HCT116 (cell line): ENCODE data around the gene ING3. TPM values are rescaled to one million over a fixed set of nuclear protein-coding genes. Genes with fewer than 3 reads are reported as not detected.

ENCODE experiments used
- ATAC-seq: fragments of 200-7000 bp; cut with Tn5 transposase; 2 replicates; pipeline ENCODE4 v1.9.1; 2020; ENCODE audit warnings: mild to moderate bottlenecking, moderate library complexity
- BruUV-seq: library from RNA; stranded (reverse); fragments of 400-500 nt; replicated peaks from 2 replicates; lab custom pipeline; 2021; lab: Mats Ljungman, UMichigan
- CTCF ChIA-PET: fragments of 300-600 bp; sonication (Branson Sonifier 250); formaldehyde crosslinking; loops from one replicate; lab custom pipeline; 2021; ENCODE audit warnings: antibody characterized with exemption; lab: Charles Lee
- POLR2A ChIA-PET: fragments of 300-600, 350-600 bp; sonication (Branson Sonifier 250); formaldehyde crosslinking; loops from one replicate; lab custom pipeline; 2021; ENCODE audit warnings: antibody characterized with exemption; lab: Charles Lee
- RAD21 ChIA-PET, 2 experiments: fragments of 300-600 bp; sonication (Branson Sonifier 250); formaldehyde crosslinking; loops; one replicate each; lab custom pipeline; 2023; ENCODE audit warnings: low total read pairs in 2 of 2; ENCODE audit not compliant: uncharacterized antibody in 2 of 2, unreplicated experiment in 2 of 2, low non-redundant PET in 1 of 2; lab: Charles Lee
- DNase-seq: peaks from one replicate; pipeline ENCODE4 v3.0.0-alpha.2; 2010; ENCODE audit warnings: low read depth, low spot score
- H2AFZ ChIP-seq: fragments of 200-600 bp; shearing (Covaris generic), sonication (generic); 2 replicates; pipeline ENCODE4 v1.6.1; 2017; ENCODE audit warnings: low read depth, mixed run types, mixed read lengths, antibody characterized with exemption, low read length; ENCODE audit not compliant: poor library complexity, severe bottlenecking
- H3K27ac ChIP-seq: 2 replicates; pipeline ENCODE4 v1.5.1; 2012; ENCODE audit warnings: low read depth, low read length
- H3K27me3 ChIP-seq: fragments of 200-600 bp; sonication (generic); 2 replicates; pipeline ENCODE4 v1.6.1; 2016; ENCODE audit warnings: mixed run types, low read length, mixed read lengths; ENCODE audit not compliant: insufficient read depth
- H3K36me3 ChIP-seq, 2 experiments: fragments of 200-500 bp in 1 of 2; fragments of 200-600 bp in 1 of 2; sonication (Bioruptor generic) in 1 of 2; sonication (generic) in 1 of 2; 2 replicates each; pipeline versions ENCODE4 v1.5.1 to v1.6.1; 2014 to 2016; ENCODE audit warnings: low read length in 2 of 2, inconsistent platforms in 1 of 2, mixed read lengths in 1 of 2, mixed run types in 1 of 2; ENCODE audit not compliant: insufficient read depth in 2 of 2, control insufficient read depth in 1 of 2
- H3K4me1 ChIP-seq, 2 experiments: fragments of 200-600 bp in 1 of 2; sonication (generic) in 1 of 2; 2 replicates each; pipeline versions ENCODE4 v1.5.1 to v1.6.1; 2012 to 2017; ENCODE audit warnings: low read length in 2 of 2, inconsistent platforms in 1 of 2, mild to moderate bottlenecking in 1 of 2, mixed read lengths in 1 of 2, mixed run types in 1 of 2, moderate library complexity in 1 of 2; ENCODE audit not compliant: insufficient read depth in 2 of 2, control insufficient read depth in 1 of 2
- H3K4me2 ChIP-seq: fragments of 200-600 bp; sonication (generic); 2 replicates; pipeline ENCODE4 v1.6.1; 2017; ENCODE audit warnings: mixed run types, low read length, mixed read lengths
- H3K4me3 ChIP-seq, 2 experiments: fragments of 200-600 bp in 1 of 2; sonication (generic) in 1 of 2; replicated peaks in 1 of 2; 2 replicates each; pipeline ENCODE4 v1.5.1; 2011 to 2016; ENCODE audit warnings: low read length in 2 of 2, control low read depth in 1 of 2, low read depth in 1 of 2, mild to moderate bottlenecking in 1 of 2, mixed read lengths in 1 of 2, mixed run types in 1 of 2
- H3K79me2 ChIP-seq: fragments of 200-600 bp; sonication (generic); 2 replicates; pipeline ENCODE4 v1.6.1; 2017; ENCODE audit warnings: mild to moderate bottlenecking, mixed run types, low read length, moderate library complexity, mixed read lengths; ENCODE audit not compliant: insufficient read depth
- H3K9ac ChIP-seq: fragments of 200-600 bp; sonication (generic); 2 replicates; pipeline ENCODE4 v1.6.1; 2016; ENCODE audit warnings: low read length, mixed read lengths
- H3K9me2 ChIP-seq: fragments of 200-600 bp; sonication (generic), shearing (Covaris generic); 2 replicates; pipeline ENCODE4 v1.6.1; 2017; ENCODE audit warnings: mixed run types, mild to moderate bottlenecking, moderate library complexity; ENCODE audit not compliant: insufficient read depth
- H3K9me3 ChIP-seq, 2 experiments: fragments of 200-500 bp in 1 of 2; fragments of 200-600 bp in 1 of 2; sonication (Bioruptor generic) in 1 of 2; sonication (generic) in 1 of 2; 2 replicates each; pipeline ENCODE4 v1.6.1; 2014 to 2017; ENCODE audit warnings: low read length in 2 of 2, mixed read lengths in 2 of 2, inconsistent platforms in 1 of 2, low read depth in 1 of 2, mild to moderate bottlenecking in 1 of 2, mixed run types in 1 of 2, moderate library complexity in 1 of 2; ENCODE audit not compliant: control insufficient read depth in 1 of 2, insufficient read depth in 1 of 2
- H4K20me1 ChIP-seq: fragments of 200-600 bp; sonication (generic), shearing (Covaris generic); 2 replicates; pipeline ENCODE4 v1.6.1; 2017; ENCODE audit warnings: mixed run types, mild to moderate bottlenecking, moderate library complexity; ENCODE audit not compliant: insufficient read depth
- ATF3 ChIP-seq: IDR thresholded peaks from 2 replicates; pipeline ENCODE4 v1.6.1; 2012
- CBX3 ChIP-seq: IDR thresholded peaks from 2 replicates; pipeline ENCODE4 v1.6.1; 2012; ENCODE audit warnings: low read depth
- CTCF ChIP-seq, 3 experiments: fragments of 200-600 bp in 1 of 3; sonication (generic) in 1 of 3; IDR thresholded peaks in 2 of 3; conservative IDR thresholded peaks in 1 of 3; 2 replicates each; pipeline ENCODE4 v1.5.1; 2012 to 2017; ENCODE audit warnings: low read depth in 2 of 3, low read length in 2 of 3, antibody characterized with exemption in 1 of 3, borderline replicate concordance in 1 of 3, control low read depth in 1 of 3, mild to moderate bottlenecking in 1 of 3, mixed read lengths in 1 of 3, mixed run types in 1 of 3, moderate library complexity in 1 of 3; ENCODE audit not compliant: insufficient read depth in 1 of 3
- ELF1 ChIP-seq: IDR thresholded peaks from 2 replicates; pipeline ENCODE4 v1.6.1; 2012; ENCODE audit warnings: low read depth, borderline replicate concordance
- EZH2 ChIP-seq: fragments of 200-600 bp; sonication (generic); IDR thresholded peaks from 2 replicates; pipeline ENCODE4 v1.6.1; 2017; ENCODE audit warnings: antibody characterized with exemption, mixed run types
- EZH2phosphoT487 ChIP-seq: fragments of 200-600 bp; IDR thresholded peaks from 2 replicates; pipeline ENCODE4 v1.6.1; 2018; ENCODE audit warnings: antibody characterized with exemption, borderline replicate concordance
- FOSL1 ChIP-seq: IDR thresholded peaks from 2 replicates; pipeline ENCODE4 v1.6.1; 2012; ENCODE audit warnings: low read depth
- JUND ChIP-seq: IDR thresholded peaks from 2 replicates; pipeline ENCODE4 v1.6.1; 2012
- MAX ChIP-seq: IDR thresholded peaks from 2 replicates; pipeline ENCODE4 v1.6.1; 2012
- POLR2A ChIP-seq: IDR thresholded peaks from 2 replicates; pipeline ENCODE4 v1.7.0; 2011; ENCODE audit warnings: borderline replicate concordance; ENCODE audit not compliant: insufficient read depth, insufficient read length; ENCODE audit errors: extremely low read depth
- POLR2AphosphoS5 ChIP-seq: IDR thresholded peaks from 2 replicates; pipeline ENCODE4 v1.6.1; 2011; ENCODE audit warnings: mild to moderate bottlenecking, low read depth, low read length, moderate library complexity
- RAD21 ChIP-seq: IDR thresholded peaks from 2 replicates; pipeline ENCODE4 v1.6.1; 2012; ENCODE audit warnings: low read depth, mild to moderate bottlenecking
- SIN3A ChIP-seq: IDR thresholded peaks from 2 replicates; pipeline ENCODE4 v1.6.1; 2012; ENCODE audit warnings: low read depth
- SP1 ChIP-seq: IDR thresholded peaks from 2 replicates; pipeline ENCODE4 v1.6.1; 2012; ENCODE audit warnings: low read depth
- TCF7L2 ChIP-seq: IDR thresholded peaks from 2 replicates; pipeline ENCODE4 v1.7.0; 2011; ENCODE audit warnings: borderline replicate concordance, inconsistent platforms; ENCODE audit not compliant: insufficient read depth, insufficient read length; ENCODE audit errors: extremely low read depth
- YY1 ChIP-seq: IDR thresholded peaks from 2 replicates; pipeline ENCODE4 v1.6.1; 2011; ENCODE audit warnings: low read length, low read depth, moderate library complexity, mild to moderate bottlenecking; ENCODE audit not compliant: insufficient replicate concordance; ENCODE audit errors: extremely low read depth
- ZBTB33 ChIP-seq: IDR thresholded peaks from 2 replicates; pipeline ENCODE4 v1.6.1; 2011; ENCODE audit warnings: mild to moderate bottlenecking, low read length, moderate library complexity; ENCODE audit not compliant: insufficient replicate concordance; ENCODE audit errors: extremely low read depth
- ZFX ChIP-seq: fragments of 450-650 bp; IDR thresholded peaks from 2 replicates; pipeline ENCODE4 v1.6.1; 2017
- ZNF274 ChIP-seq: fragments of 200-500 bp; sonication (Bioruptor generic); IDR thresholded peaks from 2 replicates; pipeline ENCODE4 v1.6.1; 2014; ENCODE audit warnings: mild to moderate bottlenecking, low read depth, low read length, inconsistent platforms
- intact Hi-C: fragments of 100-400 bp; cut with micrococcal nuclease; formaldehyde crosslinking; loops from 2 replicates; pipeline ENCODE4 v1.10.0; 2022
- total RNA-seq: library from RNA; stranded (reverse); gene quantifications from one replicate; pipeline ENCODE4 v1.2.1, GENCODE V29; 2021; ENCODE audit not compliant: unreplicated experiment

Gene ING3
- total RNA-seq, 1 experiment from 2014 or later, result 16.2 TPM

- Histone ChIP-seq H3K27ac (no peak overlapping the region), H3K79me2 (no peaks in the 10 kb centered on the region), H2AFZ (no peak overlapping the region), H3K9ac (no peak overlapping the region), H3K9me3 (no peaks in the 10 kb centered on the region), H3K9me2 (no peaks in the 10 kb centered on the region), H3K4me2 (no peak overlapping the region), H3K27me3 (no peaks in the 10 kb centered on the region), H4K20me1 (no peaks in the 10 kb centered on the region), H3K36me3 (no peaks in the 10 kb centered on the region), H3K4me1 (no peaks in the 10 kb centered on the region), H3K4me3 (no peak overlapping the region)
- ChIA-PET CTCF (no interaction called here), POLR2A (no interaction called here), RAD21 (no interaction called here)
- ATAC-seq, result no peak
- BruUV-seq, result no TSS peak
- intact Hi-C loops, result no loop called here
- no peak for DNase-seq
- TF ChIP-seq POLR2AphosphoS5 (no peak), FOSL1 (no peak), TCF7L2 (no peak), YY1 (no peak), CTCF (IDR thresholded peaks at IDR 0.05 in 2 of 3, conservative IDR thresholded peaks at IDR 0.05 in 1 of 3; ENCODE audit: borderline replicate concordance in 1 of 3, insufficient read depth in 1 of 3, low read depth in 2 of 3, low read length in 2 of 3) (no peak), ZBTB33 (no peak), JUND (no peak), ATF3 (no peak), SIN3A (no peak), RAD21 (no peak), CBX3 (no peak), EZH2phosphoT487 (no peak), EZH2 (no peak), ZNF274 (no peak), ZFX (no peak), SP1 (no peak), POLR2A (no peak), MAX (no peak), ELF1 (no peak)
Measured at GRCh38 chr7:121012919-121013318, 62.3 kb downstream of the ING3 start.
